ENCODE measurements around the gene ITGB5. TPM values are rescaled to one million over a fixed set of nuclear protein-coding genes. Genes with fewer than 3 reads are reported as not detected.

The ITGB5 gene
- 543 and 583 TPM in 2 replicates for total RNA-seq

GRCh38 chr3:124887177-124887931 is at the start of gene ITGB5:
Gene ITGB5, minus strand, starts transcription at chr3:124887365. Its CDS starts 365 bp downstream, at chr3:124887000.

DNA sequence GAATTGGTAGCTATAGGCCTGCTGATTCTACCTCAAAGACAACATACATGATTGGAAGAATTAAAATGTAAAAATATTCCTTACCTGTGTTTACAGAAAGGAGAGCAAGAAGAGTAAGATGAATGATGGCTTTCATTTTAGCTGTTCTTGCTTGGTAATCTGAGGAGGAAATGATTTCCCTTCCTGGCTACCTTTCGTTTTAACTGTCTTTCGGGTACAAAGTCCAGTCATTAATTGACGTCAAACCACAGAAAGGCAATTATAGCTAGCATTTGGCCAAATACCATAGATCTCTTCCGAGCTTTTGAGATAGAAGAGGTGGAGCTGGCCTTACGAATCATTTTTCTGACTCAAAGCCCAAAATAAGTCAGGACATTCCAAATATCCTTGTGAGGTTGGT is 47.4 kb upstream of the ITGB5 start, which contains the start of gene MUC13:
Gene MUC13, minus strand, starts transcription at position 175 of the 400 bp plus-strand sequence. Its CDS starts 39 bp downstream, at position 136.

DNA sequence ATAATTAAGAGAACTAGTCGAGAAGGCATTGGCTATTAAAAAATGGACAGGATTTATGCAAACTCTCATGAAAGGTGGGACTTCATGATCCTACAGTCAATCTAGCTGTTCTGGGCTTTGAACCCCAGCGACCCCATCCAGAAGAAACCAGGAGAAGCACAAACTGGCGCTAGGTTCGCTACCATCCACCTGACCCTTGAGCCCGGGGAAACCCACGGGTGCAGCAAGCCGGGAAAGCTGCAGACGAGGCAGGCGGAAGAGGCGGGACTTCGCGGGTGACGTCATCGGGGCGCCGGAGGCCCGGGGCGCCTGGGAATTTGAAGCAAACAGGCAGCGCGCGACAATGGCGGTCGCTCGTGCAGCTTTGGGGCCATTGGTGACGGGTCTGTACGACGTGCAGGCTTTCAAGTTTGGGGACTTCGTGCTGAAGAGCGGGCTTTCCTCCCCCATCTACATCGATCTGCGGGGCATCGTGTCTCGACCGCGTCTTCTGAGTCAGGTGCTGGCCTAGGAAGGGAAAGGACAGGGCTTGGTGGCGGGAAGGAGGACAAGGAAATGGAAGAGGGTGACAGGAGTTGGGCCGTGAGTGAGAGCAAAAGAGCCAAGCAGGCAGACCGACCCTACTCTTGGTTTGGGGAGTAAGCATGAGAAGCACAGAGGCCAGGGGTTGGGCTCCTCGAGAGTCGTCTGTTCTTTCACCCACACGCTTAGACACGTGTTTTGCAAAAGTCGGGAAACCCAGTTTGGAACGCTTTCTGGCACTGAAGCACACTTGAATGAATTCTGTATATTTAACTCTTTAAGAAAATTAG is 156.8 kb downstream of the ITGB5 start, which contains the start of gene UMPS:
Gene UMPS, plus strand, starts transcription at position 324 of the 812 bp plus-strand sequence. Its CDS starts 20 bp downstream, at position 344.

Other genes with a start within 250 kb of the ITGB5 start
- 24.2 and 29.6 TPM in 2 replicates for gene UMPS, start 156.9 kb downstream of the ITGB5 start, total RNA-seq
- not detected in 2 replicates for gene MUC13, start 47.4 kb upstream of the ITGB5 start, total RNA-seq
- 81.5 and 146 TPM in 2 replicates for gene HEG1, start 168.6 kb upstream of the ITGB5 start, total RNA-seq

All from aortic smooth muscle cell (primary cell).